ENCODE measurements around the gene CDCA3.
A peak's percentile ranks its signal among the peaks of the same experiment; 100 is the strongest.

The CDCA3 gene

GRCh38 chr12:6852651-6853354 lies 1.7 kb upstream of the CDCA3 start:
- peak in 4 of 6 experiments; percentile 58 to 78 (median 72) for DNase-seq

- peak; percentile 96 to 100 (median 99) for DNase-seq
These were observed 1.0 kb upstream of the CDCA3 start, which contains the start of gene USP5 for GRCh38 chr12:6851921-6852650. Gene USP5, plus strand, starts transcription at chr12:6852150. Its CDS starts 30 bp downstream, at chr12:6852180.

GRCh38 chr12:6850796-6851152 lies 312 bp downstream of the CDCA3 start:
- no peak for DNase-seq

GRCh38 chr12:6849976-6850560 lies 1.0 kb downstream of the CDCA3 start:
- no peak for DNase-seq

- no peak for DNase-seq
These were observed 1.7 kb downstream of the CDCA3 start for GRCh38 chr12:6849427-6849826.

GRCh38 chr12:6847676-6848075 lies 3.4 kb downstream of the CDCA3 start:
- no peak for DNase-seq

- DNase-seq: no peak
These were observed 4.7 kb downstream of the CDCA3 start for GRCh38 chr12:6846316-6846869.

GRCh38 chr12:6845395-6845794 lies 5.7 kb downstream of the CDCA3 start:
- no peak for DNase-seq

- no peak for DNase-seq
These were observed 7.8 kb downstream of the CDCA3 start for GRCh38 chr12:6843118-6843902.

GRCh38 chr12:6842075-6842474 lies 9.0 kb downstream of the CDCA3 start:
- no peak for DNase-seq

- no peak for DNase-seq
These were observed 10.1 kb downstream of the CDCA3 start, which contains the start of gene GNB3 for GRCh38 chr12:6840761-6841515. Gene GNB3, plus strand, starts transcription at chr12:6840925. Its CDS starts 363 bp downstream, at chr12:6841288.

GRCh38 chr12:6840330-6840729 lies 10.8 kb downstream of the CDCA3 start:
- DNase-seq: no peak

- DNase-seq: no peak
These were observed 11.4 kb downstream of the CDCA3 start for GRCh38 chr12:6839482-6840201.

GRCh38 chr12:6838854-6839253 lies 12.2 kb downstream of the CDCA3 start:
- no peak for DNase-seq

- no peak for DNase-seq
These were observed 13.6 kb downstream of the CDCA3 start for GRCh38 chr12:6837370-6838060.

- DNase-seq: no peak
These were observed 14.2 kb downstream of the CDCA3 start for GRCh38 chr12:6836851-6837250.

GRCh38 chr12:6834873-6835272 lies 16.2 kb downstream of the CDCA3 start:
- no peak for DNase-seq

GRCh38 chr12:6834254-6834653 lies 16.8 kb downstream of the CDCA3 start:
- DNase-seq: no peak

- no peak for DNase-seq
These were observed 17.7 kb downstream of the CDCA3 start for GRCh38 chr12:6833189-6833890.

- DNase-seq: no peak
These were observed 19.0 kb downstream of the CDCA3 start for GRCh38 chr12:6832125-6832524.
